ENCODE measurements around the gene PRDM7.

- TF ChIP-seq, protein P1, sequence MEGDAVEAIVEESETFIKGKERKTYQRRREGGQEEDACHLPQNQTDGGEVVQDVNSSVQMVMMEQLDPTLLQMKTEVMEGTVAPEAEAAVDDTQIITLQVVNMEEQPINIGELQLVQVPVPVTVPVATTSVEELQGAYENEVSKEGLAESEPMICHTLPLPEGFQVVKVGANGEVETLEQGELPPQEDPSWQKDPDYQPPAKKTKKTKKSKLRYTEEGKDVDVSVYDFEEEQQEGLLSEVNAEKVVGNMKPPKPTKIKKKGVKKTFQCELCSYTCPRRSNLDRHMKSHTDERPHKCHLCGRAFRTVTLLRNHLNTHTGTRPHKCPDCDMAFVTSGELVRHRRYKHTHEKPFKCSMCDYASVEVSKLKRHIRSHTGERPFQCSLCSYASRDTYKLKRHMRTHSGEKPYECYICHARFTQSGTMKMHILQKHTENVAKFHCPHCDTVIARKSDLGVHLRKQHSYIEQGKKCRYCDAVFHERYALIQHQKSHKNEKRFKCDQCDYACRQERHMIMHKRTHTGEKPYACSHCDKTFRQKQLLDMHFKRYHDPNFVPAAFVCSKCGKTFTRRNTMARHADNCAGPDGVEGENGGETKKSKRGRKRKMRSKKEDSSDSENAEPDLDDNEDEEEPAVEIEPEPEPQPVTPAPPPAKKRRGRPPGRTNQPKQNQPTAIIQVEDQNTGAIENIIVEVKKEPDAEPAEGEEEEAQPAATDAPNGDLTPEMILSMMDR (IDR thresholded peaks at IDR 0.05): no peak
- TF ChIP-seq POLR2A (IDR thresholded peaks at IDR 0.05): no peak
Observed at GRCh38 chr16:90077757-90078578, 837 bp upstream of the PRDM7 start.

Measured in adrenal gland (tissue), 5 donors.